ENCODE measurements around the gene TMPO.
"Not testable (repeated sequence)": the region's sequence is repeated elsewhere in the genome, so short reads cannot be mapped to it uniquely, and the experiment has no call there.

The TMPO gene

GRCh38 chr12:98490501-98491453 is 24.6 kb upstream of the TMPO start:
- ATAC-seq (ENCODE audit: low read depth) (peak; percentile 67), DNase-seq (ENCODE audit: low spot score in 2 of 2) (peak; percentile 81 to 85)
- Mint-ChIP-seq H3K27ac (no peak overlapping the region), H3K36me3 (no peaks in the 10 kb centered on the region), H3K27me3 (no peaks in the 10 kb centered on the region), H3K4me1 (peaks cover 4% of the 10 kb centered on the region), H3K4me3 (peak overlapping the region; percentile 29), H3K9me3 (no peaks in the 10 kb centered on the region)

GRCh38 chr12:98492580-98493140 is 22.7 kb upstream of the TMPO start:
- H3K4me3 Mint-ChIP-seq, result no peak overlapping the region
- H3K4me1 Mint-ChIP-seq, result peaks cover 12% of the 10 kb centered on the region
- H3K9me3 Mint-ChIP-seq, result no peaks in the 10 kb centered on the region
- no peak overlapping the region for H3K27ac Mint-ChIP-seq
- no peaks in the 10 kb centered on the region for H3K27me3 Mint-ChIP-seq
- no peaks in the 10 kb centered on the region for H3K36me3 Mint-ChIP-seq
- no peak for DNase-seq (ENCODE audit: low spot score in 2 of 2)
- ATAC-seq (ENCODE audit: low read depth), result no peak

GRCh38 chr12:98501266-98501629 is 14.1 kb upstream of the TMPO start:
- not testable (repeated sequence) for H3K9me3 Mint-ChIP-seq; ATAC-seq (ENCODE audit: low read depth); H3K36me3 Mint-ChIP-seq; DNase-seq (ENCODE audit: low spot score in 2 of 2); H3K27me3 Mint-ChIP-seq
- Mint-ChIP-seq H3K4me3 (peak overlapping the region; percentile 28), H3K4me1 (peaks cover 21% of the 10 kb centered on the region), H3K27ac (peak overlapping the region; percentile 69)

- peak overlapping the region; percentile 94 for H3K4me3 Mint-ChIP-seq
- peaks cover 10% of the 10 kb centered on the region for H3K4me1 Mint-ChIP-seq
- DNase-seq (ENCODE audit: low spot score in 2 of 2) (peak; percentile 75 to 79), ATAC-seq (ENCODE audit: low read depth) (peak; percentile 61)
- H3K9me3 Mint-ChIP-seq, result no peaks in the 10 kb centered on the region
- no peaks in the 10 kb centered on the region for H3K36me3 Mint-ChIP-seq
- H3K27ac Mint-ChIP-seq, result peak overlapping the region; percentile 100
- no peaks in the 10 kb centered on the region for H3K27me3 Mint-ChIP-seq
These were observed 12.1 kb upstream of the TMPO start for GRCh38 chr12:98503342-98503591.

- H3K4me3 Mint-ChIP-seq, result peak overlapping the region; percentile 94
- H3K27me3 Mint-ChIP-seq, result no peaks in the 10 kb centered on the region
- peak; percentile 82 for ATAC-seq (ENCODE audit: low read depth)
- H3K9me3 Mint-ChIP-seq, result no peaks in the 10 kb centered on the region
- H3K4me1 Mint-ChIP-seq, result peaks cover 8% of the 10 kb centered on the region
- peak overlapping the region; percentile 100 for H3K27ac Mint-ChIP-seq
- peak; percentile 90 to 98 for DNase-seq (ENCODE audit: low spot score in 2 of 2)
- H3K36me3 Mint-ChIP-seq, result no peaks in the 10 kb centered on the region
These were observed 11.6 kb upstream of the TMPO start for GRCh38 chr12:98503592-98504367.

- Mint-ChIP-seq H3K27me3 (no peaks in the 10 kb centered on the region), H3K4me1 (peaks cover 8% of the 10 kb centered on the region), H3K36me3 (no peaks in the 10 kb centered on the region), H3K9me3 (no peaks in the 10 kb centered on the region), H3K27ac (peak overlapping the region; percentile 100), H3K4me3 (peak overlapping the region; percentile 94)
- no peak for ATAC-seq (ENCODE audit: low read depth)
- no peak for DNase-seq (ENCODE audit: low spot score in 2 of 2)
These were observed 11.1 kb upstream of the TMPO start for GRCh38 chr12:98504368-98504617.

- DNase-seq (ENCODE audit: low spot score in 2 of 2) (no peak), ATAC-seq (ENCODE audit: low read depth) (no peak)
- H3K27ac Mint-ChIP-seq, result no peak overlapping the region
- no peak overlapping the region for H3K4me3 Mint-ChIP-seq
- peaks cover 16% of the 10 kb centered on the region for H3K4me1 Mint-ChIP-seq
- peaks cover 2% of the 10 kb centered on the region for H3K36me3 Mint-ChIP-seq
- no peaks in the 10 kb centered on the region for H3K9me3 Mint-ChIP-seq
- no peaks in the 10 kb centered on the region for H3K27me3 Mint-ChIP-seq
These were observed 6.3 kb upstream of the TMPO start for GRCh38 chr12:98509063-98509462.

- not testable (repeated sequence) for H3K4me3 Mint-ChIP-seq; H3K36me3 Mint-ChIP-seq; DNase-seq (ENCODE audit: low spot score in 2 of 2); H3K9me3 Mint-ChIP-seq; H3K27me3 Mint-ChIP-seq; H3K27ac Mint-ChIP-seq; ATAC-seq (ENCODE audit: low read depth)
- peaks cover 12% of the 10 kb centered on the region for H3K4me1 Mint-ChIP-seq
These were observed 3.6 kb upstream of the TMPO start for GRCh38 chr12:98511806-98512205.

- Mint-ChIP-seq H3K27me3 (no peaks in the 10 kb centered on the region), H3K4me3 (peak overlapping the region; percentile 46), H3K27ac (peak overlapping the region; percentile 98), H3K9me3 (no peaks in the 10 kb centered on the region), H3K4me1 (peaks cover 15% of the 10 kb centered on the region), H3K36me3 (peaks cover 2% of the 10 kb centered on the region)
- no peak for DNase-seq (ENCODE audit: low spot score in 2 of 2)
- no peak for ATAC-seq (ENCODE audit: low read depth)
These were observed 1.7 kb upstream of the TMPO start for GRCh38 chr12:98513379-98514322.

GRCh38 chr12:98514982-98515286 is 456 bp upstream of the TMPO start:
- Mint-ChIP-seq H3K9me3 (no peaks in the 10 kb centered on the region), H3K27me3 (no peaks in the 10 kb centered on the region), H3K4me1 (peaks cover 15% of the 10 kb centered on the region), H3K4me3 (peak overlapping the region; percentile 97), H3K27ac (peak overlapping the region; percentile 98), H3K36me3 (peaks cover 2% of the 10 kb centered on the region)
- ATAC-seq (ENCODE audit: low read depth) (no peak), DNase-seq (ENCODE audit: low spot score in 2 of 2) (no peak)

- H3K27me3 Mint-ChIP-seq, result no peaks in the 10 kb centered on the region
- H3K36me3 Mint-ChIP-seq, result peaks cover 3% of the 10 kb centered on the region
- H3K4me1 Mint-ChIP-seq, result peaks cover 22% of the 10 kb centered on the region
- peak overlapping the region; percentile 99 for H3K4me3 Mint-ChIP-seq
- H3K9me3 Mint-ChIP-seq, result no peaks in the 10 kb centered on the region
- H3K27ac Mint-ChIP-seq, result peak overlapping the region; percentile 98
- DNase-seq (ENCODE audit: low spot score in 2 of 2), result peak; percentile 70 to 79
- peak; percentile 48 for ATAC-seq (ENCODE audit: low read depth)
These were observed 902 bp downstream of the TMPO start for GRCh38 chr12:98516111-98516873.

- H3K27me3 Mint-ChIP-seq, result no peaks in the 10 kb centered on the region
- H3K9me3 Mint-ChIP-seq, result no peaks in the 10 kb centered on the region
- peaks cover 1% of the 10 kb centered on the region for H3K36me3 Mint-ChIP-seq
- H3K4me1 Mint-ChIP-seq, result peaks cover 23% of the 10 kb centered on the region
- H3K27ac Mint-ChIP-seq, result peak overlapping the region; percentile 56
- no peak for DNase-seq (ENCODE audit: low spot score in 2 of 2)
- no peak for ATAC-seq (ENCODE audit: low read depth)
- H3K4me3 Mint-ChIP-seq, result peak overlapping the region; percentile 62
These were observed 4.0 kb downstream of the TMPO start for GRCh38 chr12:98519257-98519907.

- no peak overlapping the region for H3K27ac Mint-ChIP-seq
- peaks cover 2% of the 10 kb centered on the region for H3K4me1 Mint-ChIP-seq
- no peaks in the 10 kb centered on the region for H3K27me3 Mint-ChIP-seq
- no peak for DNase-seq (ENCODE audit: low spot score in 2 of 2)
- H3K36me3 Mint-ChIP-seq, result peaks cover 12% of the 10 kb centered on the region
- H3K9me3 Mint-ChIP-seq, result no peaks in the 10 kb centered on the region
- no peak for ATAC-seq (ENCODE audit: low read depth)
- H3K4me3 Mint-ChIP-seq, result no peak overlapping the region
These were observed 14.7 kb downstream of the TMPO start for GRCh38 chr12:98530068-98530467.
